Retinal pigment epithelial cell (primary cell): ENCODE data around the gene BORCS6.

Source experiments
- DNase-seq: peaks from one replicate; pipeline ENCODE4 v3.0.0-alpha.2; 2010; ENCODE audit warnings: low read depth
- H3K4me3 ChIP-seq: 2 replicates; pipeline ENCODE4 v1.5.1; 2011; ENCODE audit warnings: mild to moderate bottlenecking, low read length, control low read depth, moderate library complexity
- TF ChIP-seq, protein P1 (sequence below): conservative IDR thresholded peaks from 2 replicates; pipeline ENCODE4 v1.5.1; 2011; ENCODE audit warnings: low read depth, low read length, control low read depth, inconsistent platforms

Gene BORCS6

DNA sequence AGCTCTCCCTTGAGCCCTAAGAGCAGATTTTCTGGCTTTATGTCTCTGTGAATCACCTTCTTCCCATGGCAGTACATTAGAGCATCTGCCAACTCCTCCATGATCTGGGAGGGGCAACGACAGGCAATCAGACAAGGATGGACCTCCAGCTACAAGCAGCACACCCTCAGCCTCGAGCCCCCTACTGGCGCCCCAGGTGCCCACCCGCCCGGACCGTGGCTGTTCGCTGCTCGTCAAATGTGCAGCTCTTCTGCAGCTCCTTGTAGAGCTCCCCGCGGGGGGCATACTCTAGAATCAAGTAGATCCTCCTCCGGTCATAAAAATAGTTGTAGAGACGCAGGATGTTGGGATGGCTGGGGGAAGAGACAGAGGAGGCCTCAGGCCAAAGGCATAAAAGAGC, 16.6 kb upstream of the BORCS6 start:
- DNase-seq, result no peak
- TF ChIP-seq, protein P1, sequence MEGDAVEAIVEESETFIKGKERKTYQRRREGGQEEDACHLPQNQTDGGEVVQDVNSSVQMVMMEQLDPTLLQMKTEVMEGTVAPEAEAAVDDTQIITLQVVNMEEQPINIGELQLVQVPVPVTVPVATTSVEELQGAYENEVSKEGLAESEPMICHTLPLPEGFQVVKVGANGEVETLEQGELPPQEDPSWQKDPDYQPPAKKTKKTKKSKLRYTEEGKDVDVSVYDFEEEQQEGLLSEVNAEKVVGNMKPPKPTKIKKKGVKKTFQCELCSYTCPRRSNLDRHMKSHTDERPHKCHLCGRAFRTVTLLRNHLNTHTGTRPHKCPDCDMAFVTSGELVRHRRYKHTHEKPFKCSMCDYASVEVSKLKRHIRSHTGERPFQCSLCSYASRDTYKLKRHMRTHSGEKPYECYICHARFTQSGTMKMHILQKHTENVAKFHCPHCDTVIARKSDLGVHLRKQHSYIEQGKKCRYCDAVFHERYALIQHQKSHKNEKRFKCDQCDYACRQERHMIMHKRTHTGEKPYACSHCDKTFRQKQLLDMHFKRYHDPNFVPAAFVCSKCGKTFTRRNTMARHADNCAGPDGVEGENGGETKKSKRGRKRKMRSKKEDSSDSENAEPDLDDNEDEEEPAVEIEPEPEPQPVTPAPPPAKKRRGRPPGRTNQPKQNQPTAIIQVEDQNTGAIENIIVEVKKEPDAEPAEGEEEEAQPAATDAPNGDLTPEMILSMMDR, result no peak
- H3K4me3 ChIP-seq, result no peak overlapping the region

DNA sequence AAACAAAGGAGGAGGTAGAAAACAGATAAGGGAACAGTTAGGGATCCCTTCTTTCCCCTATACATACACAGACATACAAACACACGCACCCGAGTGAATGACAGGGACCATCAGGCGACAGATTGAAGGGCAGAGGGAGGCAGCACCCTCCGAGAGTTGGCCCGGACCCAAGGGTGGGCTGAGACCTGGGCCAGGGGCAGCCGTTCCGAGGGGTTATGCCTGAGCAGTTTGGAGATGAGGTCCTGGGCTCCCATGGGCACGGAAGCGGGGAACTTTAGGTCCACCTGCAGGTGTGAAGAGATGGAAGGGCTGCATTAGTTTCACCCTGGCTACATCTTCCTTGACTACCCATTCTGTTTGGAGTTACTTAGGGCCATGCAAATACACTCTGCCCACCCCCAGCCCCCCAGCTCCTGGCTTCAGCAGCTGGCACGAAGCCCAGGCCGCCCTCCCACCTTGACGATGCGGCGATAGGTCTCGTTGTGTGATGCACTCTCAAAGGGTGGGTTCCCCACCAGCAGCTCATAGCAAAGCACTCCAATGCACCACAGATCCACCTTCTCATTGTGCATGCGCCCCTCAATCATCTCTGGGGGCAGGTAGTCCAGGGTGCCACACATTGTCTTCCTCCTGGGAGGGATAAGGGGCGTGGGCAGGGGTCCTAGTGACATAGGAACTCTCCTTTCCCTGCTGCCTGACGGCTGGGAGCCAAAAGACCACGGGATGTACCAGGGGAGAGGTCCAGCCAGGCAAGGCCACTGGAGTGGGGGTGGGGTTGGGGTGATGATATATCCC, 15.0 kb upstream of the BORCS6 start:
- TF ChIP-seq, protein P1, result no peak
- no peak overlapping the region for H3K4me3 ChIP-seq
- DNase-seq, result no peak

GRCh38 chr17:8192070-8192815, 2.3 kb upstream of the BORCS6 start:
- peak overlapping the region; percentile 27 for H3K4me3 ChIP-seq
- peak; percentile 82 for DNase-seq
- TF ChIP-seq, protein P1, result no peak

- DNase-seq, result no peak
- TF ChIP-seq, protein P1, result no peak
- H3K4me3 ChIP-seq, result peak overlapping the region; percentile 73
Measured at GRCh38 chr17:8190506-8190905, 526 bp upstream of the BORCS6 start.

DNA sequence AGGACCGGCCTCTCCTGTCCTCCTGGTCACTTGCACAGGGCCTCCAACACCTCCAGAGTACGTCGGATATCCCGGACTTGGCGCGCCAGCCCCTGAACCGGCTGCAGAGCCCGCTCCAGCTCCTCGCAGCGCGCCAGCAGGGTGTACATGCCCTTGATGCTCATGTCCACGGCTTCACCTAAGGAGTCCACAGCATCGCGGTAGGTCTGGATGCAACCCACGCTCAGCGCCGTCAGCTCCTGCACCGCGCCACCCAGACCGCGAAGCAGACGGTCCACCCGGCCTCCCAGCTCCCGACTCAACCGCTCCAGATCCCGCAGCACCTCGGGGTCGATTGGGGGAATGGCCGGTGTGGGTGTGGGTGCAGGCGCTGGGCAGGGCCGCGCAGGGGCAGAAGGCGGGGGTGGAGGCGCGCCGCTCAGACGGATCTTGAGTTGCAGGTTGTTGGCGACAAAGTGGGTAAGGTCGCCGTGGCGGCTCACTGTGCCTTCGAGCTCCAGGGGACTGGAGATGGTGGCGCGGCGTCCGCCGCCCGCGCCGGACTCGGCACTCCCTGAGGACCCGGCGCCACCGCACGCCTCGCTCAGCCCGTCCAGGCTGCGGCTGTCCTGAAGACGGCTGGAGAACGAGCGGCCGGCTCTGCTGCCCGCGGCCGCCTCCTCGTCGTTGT, 804 bp downstream of the BORCS6 start:
- TF ChIP-seq, protein P1, result no peak
- no peak for DNase-seq
- peak overlapping the region; percentile 73 for H3K4me3 ChIP-seq

DNA sequence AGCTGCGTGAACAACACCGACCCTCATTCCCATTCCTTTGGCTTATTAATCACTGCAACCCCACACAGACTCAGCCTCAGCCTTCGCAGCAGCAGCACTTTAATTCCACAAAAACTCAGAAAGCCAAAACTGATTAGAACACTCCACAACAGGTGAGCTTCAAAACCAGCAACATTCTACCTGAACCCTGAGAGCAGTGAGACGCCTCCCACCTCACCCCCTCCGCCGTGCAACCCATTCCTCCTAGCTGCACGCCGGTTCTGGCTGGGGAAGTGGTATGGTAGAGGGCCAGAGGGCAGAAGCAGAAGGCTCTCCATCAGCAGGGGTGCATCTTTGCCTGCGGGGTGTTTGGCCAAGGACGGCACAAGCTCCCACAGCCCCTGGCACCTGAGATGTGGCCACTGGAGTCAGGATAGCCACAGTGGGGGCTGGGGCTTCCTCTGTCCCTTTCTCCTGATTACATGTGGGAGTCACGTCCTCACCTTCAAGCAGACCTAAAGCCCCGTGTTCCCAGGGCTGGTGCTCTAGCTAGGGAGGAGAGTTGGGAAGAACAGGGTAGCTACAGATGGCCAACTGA, 1.6 kb downstream of the BORCS6 start:
- peak overlapping the region; percentile 73 for H3K4me3 ChIP-seq
- DNase-seq, result no peak
- TF ChIP-seq, protein P1, result no peak
